NCI-H2171 (cell line): Measurements from ENCODE around the gene TPM4.

ENCODE experiments used
- DNase-seq: peaks from one replicate; lab custom pipeline; 2025; lab: John Stamatoyannopoulos, UW

The TPM4 gene

GRCh38 chr19:16127080-16127479 lies 50.8 kb downstream of the TPM4 start:
- no peak for DNase-seq

GRCh38 chr19:16127776-16128371 lies 51.6 kb downstream of the TPM4 start:
- DNase-seq = no peak

- DNase-seq = no peak
These were observed 55.4 kb downstream of the TPM4 start for GRCh38 chr19:16131648-16132047.

- no peak for DNase-seq
These were observed 57.5 kb downstream of the TPM4 start for GRCh38 chr19:16133818-16134217.

GRCh38 chr19:16134510-16134909 lies 58.2 kb downstream of the TPM4 start:
- DNase-seq = no peak

GRCh38 chr19:16135430-16136127 lies 59.3 kb downstream of the TPM4 start:
- no peak for DNase-seq

- no peak for DNase-seq
These were observed 60.1 kb downstream of the TPM4 start for GRCh38 chr19:16136185-16136999.

GRCh38 chr19:16139752-16140151 lies 63.5 kb downstream of the TPM4 start:
- no peak for DNase-seq

- DNase-seq = no peak
These were observed 64.7 kb downstream of the TPM4 start for GRCh38 chr19:16141043-16141442.

GRCh38 chr19:16142032-16142580 lies 65.8 kb downstream of the TPM4 start:
- no peak for DNase-seq

- DNase-seq = peak; percentile 30
These were observed 67.3 kb downstream of the TPM4 start, which contains the start of gene HSH2D for GRCh38 chr19:16143399-16144215. HSH2D (plus strand) TSS chr19:16143685; CDS start chr19:16148751, 5,066 bp downstream.

GRCh38 chr19:16144216-16144581 lies 67.9 kb downstream of the TPM4 start:
- DNase-seq = no peak

GRCh38 chr19:16146112-16146511 lies 69.8 kb downstream of the TPM4 start:
- DNase-seq = no peak

- no peak for DNase-seq
These were observed 72.3 kb downstream of the TPM4 start for GRCh38 chr19:16148443-16149229.
